GM18870 (cell line): ENCODE results near the gene ZNF133.
A peak's percentile ranks its signal among the peaks of the same experiment; 100 is the strongest.
"Not testable (repeated sequence)": the region's sequence is repeated elsewhere in the genome, so short reads cannot be mapped to it uniquely, and the experiment has no call there.

Experiments used
- ATAC-seq: cut with Tn5 transposase; IDR thresholded peaks from one replicate; pipeline ENCODE4 v1.9.1; 2021; ENCODE audit warnings: moderate library complexity; ENCODE audit not compliant: unreplicated experiment

Gene ZNF133

GRCh38 chr20:18287915-18288748 lies at the start of gene ZNF133:
Gene ZNF133 (plus strand): TSS chr20:18288527. CDS start chr20:18305687, 17,160 bp downstream.
- ATAC-seq = peak; percentile 90

DNA sequence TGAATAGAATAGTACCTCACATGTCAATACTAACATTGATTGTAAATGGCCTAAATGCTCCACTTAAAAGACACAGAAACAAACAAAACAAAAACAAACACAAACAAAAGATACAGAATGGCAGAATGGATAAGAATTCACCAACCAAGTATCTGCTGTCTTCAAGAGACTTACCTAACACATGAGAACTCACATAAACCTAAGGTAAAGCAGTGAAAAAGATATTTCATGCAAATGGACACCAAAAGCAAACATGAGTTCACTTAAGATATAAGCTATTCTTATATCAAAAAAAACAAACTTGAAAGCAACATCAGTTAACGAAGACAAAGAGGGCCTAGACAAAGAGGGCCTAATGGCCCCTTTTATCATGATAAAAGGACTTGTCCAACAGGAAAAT lies 47.3 kb upstream of the ZNF133 start:
- ATAC-seq = no peak

GRCh38 chr20:18243802-18244201 lies 44.5 kb upstream of the ZNF133 start:
- ATAC-seq = no peak

- ATAC-seq = not testable (repeated sequence)
Observed at GRCh38 chr20:18248545-18248944, 39.8 kb upstream of the ZNF133 start.

- no peak for ATAC-seq
Observed at GRCh38 chr20:18250217-18250616, 38.1 kb upstream of the ZNF133 start.

GRCh38 chr20:18252597-18253451 lies 35.5 kb upstream of the ZNF133 start:
- no peak for ATAC-seq

DNA sequence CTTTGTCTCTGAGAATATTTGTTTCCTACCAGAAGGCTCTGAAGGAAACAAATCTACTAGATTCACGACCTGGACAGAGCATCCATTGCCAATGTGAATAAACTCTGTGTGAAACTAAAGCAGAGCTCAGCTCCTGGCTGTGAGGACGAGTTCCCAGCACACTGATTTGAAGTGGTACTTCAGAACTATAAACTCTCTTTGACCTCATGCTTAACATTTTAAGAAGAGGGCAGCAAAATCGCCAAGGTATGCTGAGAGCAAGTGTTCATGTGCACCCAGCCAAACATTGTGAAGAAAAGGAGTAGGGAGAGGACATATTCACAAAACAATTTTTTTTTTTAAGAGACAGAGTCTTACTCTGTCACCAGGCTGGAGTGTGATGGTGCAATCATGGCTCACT lies 33.7 kb upstream of the ZNF133 start:
- no peak for ATAC-seq

- ATAC-seq = no peak
Observed at GRCh38 chr20:18255526-18255925, 32.8 kb upstream of the ZNF133 start.

DNA sequence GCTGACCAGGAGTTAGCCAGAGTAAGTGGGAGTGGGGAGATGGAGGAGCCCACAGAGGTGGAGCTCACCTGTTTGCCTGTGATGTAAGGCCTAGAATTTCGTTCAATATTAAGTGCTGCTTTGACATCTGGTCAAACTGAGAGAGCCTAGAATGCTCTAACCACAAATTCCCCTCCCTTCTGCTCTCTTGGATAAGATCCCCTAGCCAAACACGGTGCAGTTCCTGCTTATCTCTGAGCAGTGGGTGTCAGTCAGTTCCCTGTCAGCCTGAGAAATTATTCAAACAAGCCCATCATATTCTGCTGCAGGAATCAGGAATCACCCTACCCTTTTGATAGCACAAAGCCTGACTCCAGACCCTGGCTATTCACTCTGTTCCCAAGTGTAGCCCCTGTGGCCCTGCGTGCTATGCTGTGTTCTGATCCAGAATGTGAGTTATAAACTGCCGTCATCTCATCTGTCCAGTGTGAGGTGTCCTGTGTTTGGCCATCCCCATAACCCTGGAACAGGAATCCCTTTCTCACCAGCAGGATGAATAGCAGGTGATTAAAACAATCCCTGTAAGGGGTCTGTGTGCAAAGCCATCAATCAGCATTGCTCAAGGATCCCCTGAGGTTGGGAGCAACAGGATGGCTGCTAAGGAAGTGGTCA lies 31.8 kb upstream of the ZNF133 start:
- no peak for ATAC-seq

- ATAC-seq = no peak
Observed at GRCh38 chr20:18258126-18258860, 30.0 kb upstream of the ZNF133 start.

DNA sequence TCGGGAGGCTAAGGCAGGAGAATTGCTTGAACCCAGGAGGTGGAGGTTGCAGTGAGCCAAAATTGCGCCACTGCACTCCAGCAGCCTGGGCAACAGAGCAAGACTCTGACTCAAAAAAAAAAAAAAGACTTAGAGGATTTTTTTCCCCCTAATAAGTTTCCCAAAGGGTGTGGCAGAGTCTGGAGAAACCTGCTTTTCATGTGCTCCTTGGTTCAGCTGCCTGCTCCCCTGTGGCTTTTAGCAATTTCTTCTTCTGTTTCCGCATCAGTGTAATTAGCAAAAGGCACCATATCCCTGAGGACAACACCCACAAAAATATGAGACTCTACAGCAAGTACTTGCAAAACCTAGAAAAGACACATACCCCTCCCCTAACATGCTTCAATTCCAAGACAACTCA lies 28.6 kb upstream of the ZNF133 start:
- no peak for ATAC-seq

DNA sequence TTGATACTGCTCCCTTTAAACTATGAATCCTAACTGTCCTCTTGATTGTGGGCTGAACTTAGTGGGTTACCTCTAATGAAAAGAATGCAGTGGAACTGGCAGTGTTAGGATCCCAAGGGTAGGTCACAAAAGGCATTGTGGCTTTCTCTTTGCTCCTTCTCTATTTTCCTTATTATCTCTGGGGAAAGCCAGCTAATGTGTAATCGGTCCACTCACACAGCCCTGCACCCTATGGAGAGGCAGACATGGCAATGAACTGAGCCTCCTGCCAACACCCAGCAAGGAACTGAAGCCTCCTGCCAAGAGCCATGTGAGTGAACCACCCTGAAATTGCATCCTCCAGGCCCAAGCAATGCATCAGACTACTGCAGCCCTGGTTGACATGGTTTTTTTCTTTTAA lies 24.6 kb upstream of the ZNF133 start:
- ATAC-seq = no peak

DNA sequence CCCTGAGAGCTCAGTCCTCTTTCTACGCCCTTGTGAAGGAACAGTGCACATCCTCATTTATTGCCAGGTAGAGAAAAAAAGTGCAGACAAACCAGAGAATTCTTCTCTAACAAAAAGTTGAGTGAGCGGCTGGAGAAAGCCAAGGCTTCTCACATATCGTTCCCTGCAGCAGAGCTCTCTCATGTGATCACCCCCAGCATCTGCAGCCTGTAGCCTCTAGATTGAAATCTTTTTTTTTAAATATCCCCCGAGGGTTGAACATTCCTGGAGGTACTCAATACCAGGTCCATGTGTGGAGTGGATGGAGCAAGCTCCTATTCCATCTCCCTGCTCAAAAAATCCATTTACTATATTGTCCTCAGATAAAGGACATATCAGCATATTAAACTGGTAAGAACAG lies 22.9 kb upstream of the ZNF133 start:
- no peak for ATAC-seq

- ATAC-seq = no peak
Observed at GRCh38 chr20:18266282-18266681, 22.0 kb upstream of the ZNF133 start.

DNA sequence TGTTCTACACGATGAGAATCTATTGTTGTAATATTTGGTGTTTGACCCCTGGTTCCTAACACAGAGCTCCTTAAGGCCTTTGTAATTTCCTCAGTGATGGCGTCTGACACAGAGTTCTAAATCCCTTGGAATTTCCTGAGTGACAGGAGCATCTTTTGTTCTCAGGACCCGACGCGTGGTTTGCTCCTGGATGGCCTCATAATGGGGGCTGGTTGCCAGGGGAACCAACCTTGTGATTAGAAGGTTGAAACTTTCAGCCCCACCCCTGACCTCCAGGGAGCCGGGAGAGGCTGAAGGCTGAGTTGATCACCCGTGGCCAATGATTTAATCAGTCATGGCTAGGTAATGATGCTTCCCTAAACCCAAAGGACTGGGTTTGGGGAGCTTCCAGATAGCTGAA lies 20.5 kb upstream of the ZNF133 start:
- ATAC-seq = no peak

- ATAC-seq = no peak
Observed at GRCh38 chr20:18271160-18271559, 17.2 kb upstream of the ZNF133 start.

DNA sequence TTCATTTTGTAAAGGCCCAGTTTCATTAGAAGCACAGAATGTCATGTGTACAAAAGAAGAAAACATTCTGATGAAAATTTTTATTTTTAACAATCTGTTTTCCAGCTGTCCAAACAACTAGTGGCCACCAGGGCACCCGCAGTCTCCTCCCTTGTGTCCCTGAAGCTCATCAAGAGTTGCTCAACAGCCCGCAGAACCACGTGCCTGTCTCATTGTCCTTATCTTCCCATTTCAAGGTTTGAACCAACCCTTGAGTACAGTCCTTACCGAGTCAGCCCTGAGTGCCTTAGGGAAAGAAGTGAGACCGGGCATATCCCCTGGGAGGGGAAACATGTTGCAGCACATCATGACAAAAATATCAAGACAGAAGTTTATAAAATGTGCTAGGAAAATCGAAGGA lies 15.9 kb upstream of the ZNF133 start:
- no peak for ATAC-seq

- ATAC-seq = no peak
Observed at GRCh38 chr20:18273738-18274137, 14.6 kb upstream of the ZNF133 start.

GRCh38 chr20:18275960-18276359 lies 12.4 kb upstream of the ZNF133 start:
- not testable (repeated sequence) for ATAC-seq

GRCh38 chr20:18276821-18277220 lies 11.5 kb upstream of the ZNF133 start:
- ATAC-seq = no peak

DNA sequence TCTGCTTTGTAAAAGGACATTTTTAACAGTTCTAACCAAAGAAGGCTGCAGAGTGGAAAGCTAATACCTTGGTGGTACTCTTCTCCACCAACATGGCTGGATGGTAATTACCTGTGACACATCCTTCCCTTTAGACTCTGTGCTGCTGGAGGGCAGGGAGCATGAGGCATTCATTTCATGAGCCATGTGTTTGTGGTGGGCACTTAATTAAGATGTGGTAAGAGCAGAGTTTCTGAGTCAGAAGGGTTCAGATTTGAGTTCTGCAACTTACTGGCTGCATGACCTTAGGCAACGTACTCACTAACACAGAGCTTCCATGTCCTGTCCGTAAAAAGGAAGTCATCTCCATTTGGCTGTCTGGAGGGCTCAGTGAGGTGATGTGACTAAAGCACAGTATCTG lies 9.1 kb upstream of the ZNF133 start:
- ATAC-seq = no peak
